HPDE6-E6E7 (cell line): ENCODE data around the gene STXBP4.
A peak's percentile ranks its signal among the peaks of the same experiment; 100 is the strongest.

ENCODE experiments used
- DNase-seq: peaks from one replicate; pipeline ENCODE4 v3.0.0; 2011; ENCODE audit warnings: missing footprints; ENCODE audit errors: extremely low spot score

STXBP4 gene

DNA sequence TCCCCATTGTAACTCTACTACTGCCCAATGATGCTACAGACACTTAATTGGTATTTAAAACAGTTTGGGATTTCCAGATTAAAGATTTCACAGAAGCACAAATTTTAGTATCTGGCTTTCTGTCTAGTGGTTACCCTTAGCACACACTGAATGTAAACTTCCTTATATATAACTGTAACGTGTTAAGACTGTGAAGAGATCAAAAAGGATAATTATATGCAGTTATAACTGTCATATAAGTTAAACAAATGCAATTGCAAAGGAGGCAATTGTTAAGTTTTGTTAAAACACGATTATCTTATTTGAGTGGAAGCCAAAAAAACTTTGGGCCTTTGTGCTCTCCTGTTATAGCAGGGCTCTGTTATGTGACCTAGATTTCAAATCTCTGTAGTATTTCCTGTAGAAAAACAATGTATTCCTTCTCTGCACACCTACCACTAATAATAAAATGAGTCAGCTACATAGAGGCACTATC lies 147.9 kb downstream of the STXBP4 start:
- no peak for DNase-seq

DNA sequence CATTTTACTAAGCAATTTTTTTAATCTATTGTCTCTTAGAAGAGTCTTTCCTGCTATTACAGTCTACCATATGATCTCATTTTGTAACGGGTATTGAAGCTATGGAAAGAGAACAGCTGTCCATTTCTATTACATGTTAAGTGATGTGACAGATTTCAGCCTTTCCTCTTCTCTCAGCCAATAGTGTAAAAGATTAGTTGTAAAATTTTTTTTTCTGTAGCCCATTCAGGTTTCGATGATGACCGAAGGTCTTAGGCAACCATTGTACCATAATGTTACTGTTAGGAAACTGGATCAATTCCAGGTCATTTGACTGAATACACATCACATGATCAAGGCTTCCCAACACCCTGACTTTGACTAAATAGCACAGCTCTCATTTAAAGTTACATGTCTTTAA lies 148.6 kb downstream of the STXBP4 start:
- DNase-seq, result no peak

DNA sequence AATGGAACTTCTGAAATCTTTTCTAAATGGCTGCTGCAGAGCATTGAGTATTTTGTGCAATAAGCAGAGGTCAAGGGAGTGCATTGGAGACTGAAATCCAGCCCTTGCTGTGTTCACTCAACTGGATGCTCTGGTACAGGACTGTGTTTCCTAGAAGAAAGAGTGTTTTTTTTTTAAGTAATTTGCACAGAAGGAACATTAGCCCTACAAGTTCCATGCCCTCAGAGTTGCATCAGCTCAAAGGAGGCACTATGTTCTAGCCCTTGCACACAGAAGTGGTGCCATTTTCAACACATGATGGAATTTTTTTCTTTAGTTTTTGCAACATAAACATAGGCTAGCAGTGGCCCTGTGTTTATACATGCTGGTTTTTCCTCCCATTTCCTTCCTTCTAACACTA lies 152.1 kb downstream of the STXBP4 start:
- DNase-seq, result no peak

- DNase-seq, result no peak
Observed at GRCh38 chr17:55121268-55121667, 152.7 kb downstream of the STXBP4 start.

- no peak for DNase-seq
Observed at GRCh38 chr17:55122114-55122513, 153.5 kb downstream of the STXBP4 start.

GRCh38 chr17:55124730-55125360 lies 156.3 kb downstream of the STXBP4 start:
- no peak for DNase-seq

DNA sequence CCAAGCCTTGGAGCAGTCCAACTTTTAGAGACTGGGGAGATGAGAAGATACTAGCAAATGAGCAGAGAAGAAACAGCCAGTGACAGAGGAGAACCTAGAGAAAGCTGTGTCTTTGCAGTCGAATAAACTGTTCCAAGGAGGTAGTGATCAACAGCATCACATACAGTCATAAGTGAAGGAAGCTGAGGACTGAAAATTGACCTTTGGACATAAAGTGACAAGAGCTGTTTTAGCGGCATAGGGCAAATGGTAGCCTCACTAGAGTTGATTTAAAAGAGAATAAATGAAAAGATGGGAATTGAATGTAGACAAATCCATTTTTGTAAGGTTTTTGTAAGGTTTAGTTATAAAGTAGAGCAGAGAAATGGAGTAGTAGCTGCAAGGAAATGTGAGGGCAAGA lies 165.0 kb downstream of the STXBP4 start:
- DNase-seq, result no peak

DNA sequence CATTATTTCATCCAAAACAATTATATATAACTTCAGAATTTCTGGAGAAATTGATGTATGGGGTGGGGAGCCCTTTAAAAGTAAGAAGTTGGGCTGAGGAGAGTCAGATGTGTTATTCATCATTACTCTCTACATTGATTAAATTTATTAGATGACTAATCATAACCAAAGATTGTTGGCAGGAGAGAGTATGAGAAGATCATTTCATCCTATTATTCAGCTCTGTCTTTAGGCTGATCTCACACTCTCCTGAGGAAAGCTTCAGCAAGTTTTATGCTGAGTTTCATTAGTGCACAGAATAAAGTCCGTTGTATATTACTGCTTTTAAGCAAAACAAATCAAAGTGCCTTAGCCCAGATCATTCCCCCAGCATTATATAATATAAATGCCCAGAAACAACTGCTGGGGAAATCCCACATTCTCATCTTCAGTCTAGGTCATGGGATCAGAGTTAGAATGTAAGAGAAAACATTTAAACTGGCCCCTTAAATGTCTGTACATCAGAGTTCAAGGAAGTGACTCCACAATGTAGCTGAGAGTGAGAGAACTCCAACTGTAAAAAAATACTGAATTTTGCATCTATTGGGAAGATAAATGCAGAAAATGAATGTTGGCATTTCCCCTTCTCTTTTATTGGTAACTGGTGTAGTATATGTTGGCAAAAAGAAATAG lies 166.1 kb downstream of the STXBP4 start:
- no peak for DNase-seq

GRCh38 chr17:55140809-55141208 lies 172.2 kb downstream of the STXBP4 start:
- DNase-seq, result no peak

GRCh38 chr17:55144518-55144917 lies 176.0 kb downstream of the STXBP4 start:
- DNase-seq, result no peak

GRCh38 chr17:55149485-55149884 lies 180.9 kb downstream of the STXBP4 start:
- no peak for DNase-seq

DNA sequence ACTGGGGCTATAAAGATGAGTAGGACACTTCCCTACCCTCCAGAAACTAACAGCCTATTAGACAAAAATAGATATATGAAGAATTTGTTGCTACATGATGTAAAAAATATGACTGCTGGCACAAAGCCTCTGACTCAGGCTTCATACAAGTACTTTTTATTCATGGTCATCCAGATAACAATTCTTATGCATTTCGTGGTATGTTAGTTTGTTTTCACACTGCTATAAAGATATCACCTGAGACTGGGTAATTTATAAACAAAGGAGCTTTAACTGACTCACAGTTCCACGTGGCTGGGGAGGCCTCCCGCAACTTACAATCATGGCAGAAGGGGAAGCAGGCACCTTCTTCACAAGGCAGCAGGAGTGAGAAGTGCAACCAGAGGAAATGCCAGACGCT lies 183.7 kb downstream of the STXBP4 start:
- DNase-seq, result no peak

- DNase-seq, result no peak
Observed at GRCh38 chr17:55154101-55154500, 185.5 kb downstream of the STXBP4 start.

DNA sequence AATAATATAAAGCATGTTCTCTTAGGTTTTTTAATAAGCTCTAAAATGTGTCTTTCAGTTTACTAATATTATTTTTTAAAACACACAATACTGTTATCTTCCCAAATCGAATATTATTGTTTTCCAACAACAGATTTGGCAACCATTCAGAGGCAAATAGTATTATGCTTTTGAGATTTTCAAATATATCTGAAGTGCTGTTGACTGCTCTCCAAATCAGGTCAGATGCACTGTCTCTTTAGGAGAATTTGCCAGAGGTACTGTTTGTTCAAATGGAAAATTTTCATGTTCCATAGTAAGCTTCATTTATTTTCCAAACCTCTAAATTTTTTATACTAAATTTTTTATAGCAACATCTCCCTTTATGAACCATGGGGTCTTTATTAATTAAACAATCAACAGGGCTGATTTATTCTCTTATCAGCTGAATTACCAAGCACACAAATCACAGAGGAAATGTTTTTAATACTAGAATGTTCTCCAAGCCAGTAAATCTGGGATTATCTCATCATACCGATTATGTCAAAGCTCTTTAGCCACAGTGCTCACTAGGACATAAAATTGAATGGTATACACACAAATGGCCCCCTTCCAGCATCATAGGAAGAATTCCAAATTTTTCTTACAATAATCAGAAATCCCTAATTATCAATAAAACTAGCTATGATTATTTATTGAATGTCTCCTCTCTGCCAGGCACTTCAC lies 187.4 kb downstream of the STXBP4 start:
- no peak for DNase-seq

DNA sequence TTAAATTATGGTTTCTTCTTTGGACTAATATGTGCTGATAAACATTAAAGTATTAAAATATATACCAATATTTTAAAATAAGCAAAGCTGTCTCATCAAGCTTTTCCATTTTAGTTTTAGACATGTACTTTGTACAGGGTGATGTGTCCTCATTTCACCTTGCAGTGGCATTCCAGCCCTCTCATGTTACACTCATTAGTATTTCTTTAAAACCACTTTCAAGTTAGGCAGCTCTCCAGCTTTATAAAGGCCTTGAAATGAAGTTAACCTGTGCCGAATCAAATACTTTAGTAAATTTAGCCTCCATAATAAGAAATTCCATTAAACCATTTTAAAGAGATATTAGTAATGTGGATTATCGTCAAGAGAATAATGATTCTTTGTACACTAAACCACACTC lies 188.6 kb downstream of the STXBP4 start:
- DNase-seq, result no peak

- peak; percentile 15 for DNase-seq
Observed at GRCh38 chr17:55158439-55158838, 189.9 kb downstream of the STXBP4 start.

GRCh38 chr17:55159251-55159650 lies 190.7 kb downstream of the STXBP4 start:
- no peak for DNase-seq

GRCh38 chr17:55160501-55160900 lies 191.9 kb downstream of the STXBP4 start:
- no peak for DNase-seq

DNA sequence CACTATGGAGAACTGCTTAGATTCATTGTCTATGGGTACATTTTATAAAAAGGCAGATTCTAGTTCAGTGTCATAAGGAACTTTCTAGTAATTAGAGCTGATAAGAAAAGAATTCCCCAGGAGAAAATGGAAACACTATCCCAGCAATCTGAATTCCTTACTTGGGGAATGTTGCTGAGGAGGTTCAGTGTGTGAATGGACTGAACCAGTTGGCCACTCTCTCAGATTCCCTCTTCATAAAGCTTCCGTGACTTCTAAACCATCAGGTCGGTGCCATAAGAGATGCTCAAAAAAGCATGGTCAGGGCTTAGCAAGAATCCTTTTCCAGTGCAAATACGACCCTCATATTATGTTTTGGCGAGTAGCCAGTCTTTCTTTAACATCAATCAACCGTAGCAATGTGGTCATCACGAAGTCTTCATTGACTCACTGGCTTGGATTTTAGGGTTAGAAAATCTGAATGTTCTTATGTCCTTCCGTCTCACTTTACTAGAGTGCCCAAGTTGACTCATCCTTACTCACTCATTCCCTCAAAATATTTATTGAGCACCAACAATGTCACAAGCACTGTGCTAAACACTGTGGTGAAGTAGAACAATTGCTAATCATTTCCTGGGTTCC lies 193.5 kb downstream of the STXBP4 start:
- DNase-seq, result peak; percentile 31

DNA sequence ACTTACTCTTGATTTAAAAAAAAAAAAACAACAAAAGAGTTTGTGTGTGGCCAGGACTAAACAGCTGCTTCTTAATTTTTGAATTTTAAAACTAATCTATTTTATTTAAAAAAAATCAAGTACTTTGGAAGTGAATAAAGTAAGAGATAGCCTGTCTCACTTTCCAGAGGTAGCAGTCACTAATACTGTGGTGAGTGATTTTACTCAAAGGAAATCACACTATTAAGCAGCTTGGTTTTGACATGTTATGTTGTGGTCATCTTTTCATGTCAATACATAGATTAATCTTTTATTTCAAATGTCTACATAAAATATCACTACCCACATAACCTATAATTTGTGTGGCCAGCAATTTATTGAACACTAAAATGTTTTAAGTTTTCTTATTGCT lies 194.0 kb downstream of the STXBP4 start:
- no peak for DNase-seq

DNA sequence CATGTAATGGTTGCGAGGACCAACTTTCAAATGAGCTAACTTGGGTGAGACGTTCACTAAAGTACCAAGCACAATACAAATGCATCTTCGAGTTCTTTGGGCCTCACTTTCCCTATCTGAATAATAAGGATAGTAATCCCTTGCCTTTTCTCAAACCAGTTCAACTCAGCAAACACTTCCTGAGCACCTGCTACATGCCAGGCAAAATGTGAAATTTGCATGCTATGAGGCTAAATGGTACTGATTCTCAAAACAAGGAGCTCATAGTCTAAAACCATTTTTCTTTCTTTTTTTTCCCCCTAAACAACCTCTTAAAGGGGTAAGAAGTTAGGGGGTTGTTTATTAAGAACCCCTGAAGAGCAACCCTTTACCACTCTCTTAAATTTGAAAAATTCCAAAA lies 194.8 kb downstream of the STXBP4 start:
- DNase-seq, result no peak

GRCh38 chr17:55166506-55166905 lies 197.9 kb downstream of the STXBP4 start:
- no peak for DNase-seq
